GM12878 (cell line): Measurements from ENCODE around the gene METTL9. TPM values are rescaled to one million over a fixed set of nuclear protein-coding genes. Genes with fewer than 3 reads are reported as not detected.

Experiments
- CBFB ChIP-seq: IDR thresholded peaks from 2 replicates; pipeline ENCODE4 v1.6.1; 2016; ENCODE audit warnings: antibody characterized with exemption, low read depth
- CBX5 ChIP-seq: sonication (generic); IDR thresholded peaks from 2 replicates; pipeline ENCODE4 v1.6.1; 2016; ENCODE audit warnings: low read depth, moderate library complexity, mild to moderate bottlenecking, inconsistent platforms
- CUX1 ChIP-seq: IDR thresholded peaks from 2 replicates; pipeline ENCODE4 v1.6.1; 2012; ENCODE audit warnings: improper control_type of control experiment, low read depth, low read length; ENCODE audit not compliant: insufficient replicate concordance
- GABPA ChIP-seq: IDR thresholded peaks from 2 replicates; pipeline ENCODE4 v1.6.1; 2014; ENCODE audit warnings: antibody characterized with exemption, low read depth, mild to moderate bottlenecking, inconsistent platforms
- HCFC1 ChIP-seq: fragments of 150-350 bp; IDR thresholded peaks from 2 replicates; pipeline ENCODE4 v1.6.1; 2014; ENCODE audit warnings: low read length
- MEF2B ChIP-seq: fragments of 450-650 bp; IDR thresholded peaks from 2 replicates; pipeline ENCODE4 v1.6.1; 2018; ENCODE audit warnings: mild to moderate bottlenecking, moderate library complexity; ENCODE audit not compliant: partially characterized antibody, poor library complexity, severe bottlenecking
- NBN ChIP-seq: fragments of 450-650 bp; IDR thresholded peaks from 2 replicates; pipeline ENCODE4 v1.6.1; 2016
- NFYA ChIP-seq: IDR thresholded peaks from 2 replicates; pipeline ENCODE4 v1.6.1; 2011; ENCODE audit warnings: low read depth, mild to moderate bottlenecking, low read length, improper control_type of control experiment, borderline replicate concordance
- NR2F1 ChIP-seq: fragments of 450-650 bp; conservative IDR thresholded peaks from 2 replicates; pipeline ENCODE4 v1.6.1; 2017; ENCODE audit warnings: mild to moderate bottlenecking
- SREBF1 ChIP-seq: IDR thresholded peaks from 2 replicates; pipeline ENCODE4 v1.6.1; 2012; ENCODE audit warnings: mild to moderate bottlenecking, low read length
- SUZ12 ChIP-seq: fragments of 200-600 bp; sonication (generic); IDR thresholded peaks from one replicate; pipeline ENCODE4 v1.6.1; 2018; ENCODE audit warnings: antibody characterized with exemption, mild to moderate bottlenecking; ENCODE audit not compliant: unreplicated experiment
- TCF12 ChIP-seq: IDR thresholded peaks from 2 replicates; pipeline ENCODE4 v1.6.1; 2011; ENCODE audit warnings: low read depth, mild to moderate bottlenecking, low read length
- ZNF384 ChIP-seq: IDR thresholded peaks from 2 replicates; pipeline ENCODE4 v1.6.1; 2012; ENCODE audit warnings: low read depth, mild to moderate bottlenecking, low read length, improper control_type of control experiment, borderline replicate concordance
- polyA plus RNA-seq, 11 experiments: library from polyadenylated mRNA; depleted of rRNA in 4 of 11; unstranded in 6 of 11; stranded (reverse) in 5 of 11; fragments of >200 nt; fragmentation: Nextera tagmentation in 4 of 11; fragmentation: Illumina TruSeq in 1 of 11; extraction: Ambion mirVana in 4 of 11; extraction: Trizol in 1 of 11; gene quantifications; 1 replicate in 1 of 11; 2 replicates in 10 of 11; pipeline versions ENCODE4 v1.2.1 to v1.2.3, GENCODE V29; 2011 to 2016; ENCODE audit warnings: inconsistent platforms in 2 of 11, missing spikeins in 2 of 11, low read depth in 1 of 11
- total RNA-seq, 4 experiments: library from RNA; depleted of rRNA in 3 of 4; stranded (reverse); fragments of >200 nt in 3 of 4; fragmentation: Illumina TruSeq in 1 of 4; extraction: Trizol in 1 of 4; gene quantifications; 2 replicates each; pipeline versions ENCODE4 v1.2.1 to v1.2.3, GENCODE V29; 2013 to 2021
- TF ChIP-seq, protein P1 (sequence below): fragments of 450-650 bp; IDR thresholded peaks from 2 replicates; pipeline ENCODE4 v1.6.1; 2017; ENCODE audit warnings: antibody characterized with exemption, mild to moderate bottlenecking, moderate library complexity
- TF ChIP-seq, protein P2 (sequence below): fragments of 450-650 bp; IDR thresholded peaks from 2 replicates; pipeline ENCODE4 v1.6.1; 2016; ENCODE audit warnings: mild to moderate bottlenecking, moderate library complexity, borderline replicate concordance
- TF ChIP-seq, protein P3 (sequence below): fragments of 450-650 bp; IDR thresholded peaks from 2 replicates; pipeline ENCODE4 v1.6.1; 2014; ENCODE audit warnings: mild to moderate bottlenecking

METTL9 gene
- total and polyA plus RNA-seq, 10 of the 15 experiments (the other 5 are each of a cell fraction or from before 2014, with no cell fraction given): 19.4 to 119 (median 101) TPM

GRCh38 chr16:21554795-21555585, 44.4 kb upstream of the METTL9 start (continued):
- TF ChIP-seq, protein P1, sequence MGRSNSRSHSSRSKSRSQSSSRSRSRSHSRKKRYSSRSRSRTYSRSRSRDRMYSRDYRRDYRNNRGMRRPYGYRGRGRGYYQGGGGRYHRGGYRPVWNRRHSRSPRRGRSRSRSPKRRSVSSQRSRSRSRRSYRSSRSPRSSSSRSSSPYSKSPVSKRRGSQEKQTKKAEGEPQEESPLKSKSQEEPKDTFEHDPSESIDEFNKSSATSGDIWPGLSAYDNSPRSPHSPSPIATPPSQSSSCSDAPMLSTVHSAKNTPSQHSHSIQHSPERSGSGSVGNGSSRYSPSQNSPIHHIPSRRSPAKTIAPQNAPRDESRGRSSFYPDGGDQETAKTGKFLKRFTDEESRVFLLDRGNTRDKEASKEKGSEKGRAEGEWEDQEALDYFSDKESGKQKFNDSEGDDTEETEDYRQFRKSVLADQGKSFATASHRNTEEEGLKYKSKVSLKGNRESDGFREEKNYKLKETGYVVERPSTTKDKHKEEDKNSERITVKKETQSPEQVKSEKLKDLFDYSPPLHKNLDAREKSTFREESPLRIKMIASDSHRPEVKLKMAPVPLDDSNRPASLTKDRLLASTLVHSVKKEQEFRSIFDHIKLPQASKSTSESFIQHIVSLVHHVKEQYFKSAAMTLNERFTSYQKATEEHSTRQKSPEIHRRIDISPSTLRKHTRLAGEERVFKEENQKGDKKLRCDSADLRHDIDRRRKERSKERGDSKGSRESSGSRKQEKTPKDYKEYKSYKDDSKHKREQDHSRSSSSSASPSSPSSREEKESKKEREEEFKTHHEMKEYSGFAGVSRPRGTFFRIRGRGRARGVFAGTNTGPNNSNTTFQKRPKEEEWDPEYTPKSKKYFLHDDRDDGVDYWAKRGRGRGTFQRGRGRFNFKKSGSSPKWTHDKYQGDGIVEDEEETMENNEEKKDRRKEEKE: no peak
- TF ChIP-seq ZNF384 (peak; percentile 55; the same call in 1 of the 2 replicates), NFYA (no peak), NR2F1 (peak; percentile 39; the same call in 1 of the 2 replicates), NBN (peak; percentile 94), TCF12 (peak; percentile 99), HCFC1 (peak; percentile 47), SREBF1 (no peak), MEF2B (peak; percentile 46), CBX5 (peak; percentile 89; the same call in 1 of the 2 replicates), GABPA (no peak; the same call in 1 of the 2 replicates), CUX1 (no peak), SUZ12 (no peak), CBFB (peak; percentile 76; the same call in 1 of the 2 replicates)
- TF ChIP-seq, protein P2, sequence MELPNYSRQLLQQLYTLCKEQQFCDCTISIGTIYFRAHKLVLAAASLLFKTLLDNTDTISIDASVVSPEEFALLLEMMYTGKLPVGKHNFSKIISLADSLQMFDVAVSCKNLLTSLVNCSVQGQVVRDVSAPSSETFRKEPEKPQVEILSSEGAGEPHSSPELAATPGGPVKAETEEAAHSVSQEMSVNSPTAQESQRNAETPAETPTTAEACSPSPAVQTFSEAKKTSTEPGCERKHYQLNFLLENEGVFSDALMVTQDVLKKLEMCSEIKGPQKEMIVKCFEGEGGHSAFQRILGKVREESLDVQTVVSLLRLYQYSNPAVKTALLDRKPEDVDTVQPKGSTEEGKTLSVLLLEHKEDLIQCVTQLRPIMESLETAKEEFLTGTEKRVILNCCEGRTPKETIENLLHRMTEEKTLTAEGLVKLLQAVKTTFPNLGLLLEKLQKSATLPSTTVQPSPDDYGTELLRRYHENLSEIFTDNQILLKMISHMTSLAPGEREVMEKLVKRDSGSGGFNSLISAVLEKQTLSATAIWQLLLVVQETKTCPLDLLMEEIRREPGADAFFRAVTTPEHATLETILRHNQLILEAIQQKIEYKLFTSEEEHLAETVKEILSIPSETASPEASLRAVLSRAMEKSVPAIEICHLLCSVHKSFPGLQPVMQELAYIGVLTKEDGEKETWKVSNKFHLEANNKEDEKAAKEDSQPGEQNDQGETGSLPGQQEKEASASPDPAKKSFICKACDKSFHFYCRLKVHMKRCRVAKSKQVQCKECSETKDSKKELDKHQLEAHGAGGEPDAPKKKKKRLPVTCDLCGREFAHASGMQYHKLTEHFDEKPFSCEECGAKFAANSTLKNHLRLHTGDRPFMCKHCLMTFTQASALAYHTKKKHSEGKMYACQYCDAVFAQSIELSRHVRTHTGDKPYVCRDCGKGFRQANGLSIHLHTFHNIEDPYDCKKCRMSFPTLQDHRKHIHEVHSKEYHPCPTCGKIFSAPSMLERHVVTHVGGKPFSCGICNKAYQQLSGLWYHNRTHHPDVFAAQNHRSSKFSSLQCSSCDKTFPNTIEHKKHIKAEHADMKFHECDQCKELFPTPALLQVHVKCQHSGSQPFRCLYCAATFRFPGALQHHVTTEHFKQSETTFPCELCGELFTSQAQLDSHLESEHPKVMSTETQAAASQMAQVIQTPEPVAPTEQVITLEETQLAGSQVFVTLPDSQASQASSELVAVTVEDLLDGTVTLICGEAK: peak; percentile 48; the same call in 1 of the 2 replicates
- TF ChIP-seq, protein P3, sequence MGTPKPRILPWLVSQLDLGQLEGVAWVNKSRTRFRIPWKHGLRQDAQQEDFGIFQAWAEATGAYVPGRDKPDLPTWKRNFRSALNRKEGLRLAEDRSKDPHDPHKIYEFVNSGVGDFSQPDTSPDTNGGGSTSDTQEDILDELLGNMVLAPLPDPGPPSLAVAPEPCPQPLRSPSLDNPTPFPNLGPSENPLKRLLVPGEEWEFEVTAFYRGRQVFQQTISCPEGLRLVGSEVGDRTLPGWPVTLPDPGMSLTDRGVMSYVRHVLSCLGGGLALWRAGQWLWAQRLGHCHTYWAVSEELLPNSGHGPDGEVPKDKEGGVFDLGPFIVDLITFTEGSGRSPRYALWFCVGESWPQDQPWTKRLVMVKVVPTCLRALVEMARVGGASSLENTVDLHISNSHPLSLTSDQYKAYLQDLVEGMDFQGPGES: no peak
